GM12878 (cell line): ENCODE data around the gene DDR2. TPM values are rescaled to one million over a fixed set of nuclear protein-coding genes. Genes with fewer than 3 reads are reported as not detected.

Experiments
- ATF7 ChIP-seq: fragments of 450-650 bp; IDR thresholded peaks from 2 replicates; pipeline ENCODE4 v1.6.1; 2016; ENCODE audit warnings: low read depth, mild to moderate bottlenecking
- BHLHE40 ChIP-seq, 2 experiments: fragments of 450-650 bp in 1 of 2; IDR thresholded peaks; 2 replicates each; pipeline ENCODE4 v1.6.1; 2011 to 2017; ENCODE audit warnings: low read depth in 2 of 2, borderline replicate concordance in 1 of 2, improper control_type of control experiment in 1 of 2, low read length in 1 of 2, mild to moderate bottlenecking in 1 of 2
- KDM1A ChIP-seq: fragments of 200-600 bp; sonication (generic); IDR thresholded peaks from 2 replicates; pipeline ENCODE4 v1.6.1; 2016; ENCODE audit warnings: borderline replicate concordance
- PBX3 ChIP-seq: IDR thresholded peaks from 2 replicates; pipeline ENCODE4 v1.6.1; 2011; ENCODE audit warnings: mild to moderate bottlenecking, low read depth, low read length, moderate library complexity; ENCODE audit not compliant: insufficient replicate concordance
- SRF ChIP-seq, 2 experiments: IDR thresholded peaks; 2 replicates each; pipeline ENCODE4 v1.6.1; 2011; ENCODE audit warnings: low read depth in 2 of 2, low read length in 2 of 2, mild to moderate bottlenecking in 1 of 2, moderate library complexity in 1 of 2
- polyA plus RNA-seq, 11 experiments: library from polyadenylated mRNA; depleted of rRNA in 4 of 11; unstranded in 6 of 11; stranded (reverse) in 5 of 11; fragments of >200 nt; fragmentation: Nextera tagmentation in 4 of 11; fragmentation: Illumina TruSeq in 1 of 11; extraction: Ambion mirVana in 4 of 11; extraction: Trizol in 1 of 11; gene quantifications; 1 replicate in 1 of 11; 2 replicates in 10 of 11; pipeline versions ENCODE4 v1.2.1 to v1.2.3, GENCODE V29; 2011 to 2016; ENCODE audit warnings: inconsistent platforms in 2 of 11, missing spikeins in 2 of 11, low read depth in 1 of 11
- total RNA-seq, 4 experiments: library from RNA; depleted of rRNA in 3 of 4; stranded (reverse); fragments of >200 nt in 3 of 4; fragmentation: Illumina TruSeq in 1 of 4; extraction: Trizol in 1 of 4; gene quantifications; 2 replicates each; pipeline versions ENCODE4 v1.2.1 to v1.2.3, GENCODE V29; 2013 to 2021
- TF ChIP-seq, protein P1 (sequence below): IDR thresholded peaks from 2 replicates; pipeline ENCODE4 v1.6.1; 2012; ENCODE audit warnings: improper control_type of control experiment, low read depth, low read length; ENCODE audit not compliant: insufficient replicate concordance

Gene DDR2
- total and polyA plus RNA-seq, 10 of the 15 experiments (the other 5 are each of a cell fraction or from before 2014, with no cell fraction given), result 1.9 to 8.8 (median 5.5) TPM

DNA sequence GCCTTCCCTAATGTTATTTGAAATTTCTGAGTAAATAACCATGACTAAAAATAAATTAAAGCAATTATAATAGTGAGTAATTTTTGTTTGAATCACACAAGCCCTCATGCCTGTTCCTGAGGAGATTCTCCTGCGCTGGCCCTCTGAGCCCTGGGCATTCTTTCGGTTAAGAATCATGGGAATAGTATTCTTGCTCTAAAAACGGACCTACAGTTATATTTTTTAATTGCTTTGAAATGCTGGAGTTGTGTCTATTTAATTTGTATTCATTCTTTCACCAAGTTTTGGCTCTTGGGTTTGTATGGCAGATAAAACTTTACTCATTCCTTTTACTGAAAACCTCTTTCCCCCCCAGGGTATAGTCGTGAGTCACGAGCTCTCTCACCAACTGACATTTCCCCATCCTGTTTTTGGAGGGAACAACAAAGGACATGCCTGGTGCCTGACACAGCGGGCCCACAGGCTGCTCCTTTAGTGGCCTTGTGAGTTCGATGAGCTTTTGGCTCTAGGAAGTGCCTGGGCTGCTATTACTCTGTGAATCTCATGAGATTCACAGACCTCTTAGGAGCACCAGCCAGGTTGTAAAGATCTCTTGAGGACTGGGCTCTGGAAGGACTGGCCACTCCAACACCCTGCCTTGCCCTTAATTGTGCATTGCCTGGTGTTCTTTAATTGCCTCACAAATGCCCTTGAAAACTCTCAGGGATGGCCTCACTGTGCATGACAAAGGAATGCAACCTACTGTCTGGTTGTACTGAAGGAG, 58.6 kb downstream of the DDR2 start (continued):
- TF ChIP-seq, protein P1, sequence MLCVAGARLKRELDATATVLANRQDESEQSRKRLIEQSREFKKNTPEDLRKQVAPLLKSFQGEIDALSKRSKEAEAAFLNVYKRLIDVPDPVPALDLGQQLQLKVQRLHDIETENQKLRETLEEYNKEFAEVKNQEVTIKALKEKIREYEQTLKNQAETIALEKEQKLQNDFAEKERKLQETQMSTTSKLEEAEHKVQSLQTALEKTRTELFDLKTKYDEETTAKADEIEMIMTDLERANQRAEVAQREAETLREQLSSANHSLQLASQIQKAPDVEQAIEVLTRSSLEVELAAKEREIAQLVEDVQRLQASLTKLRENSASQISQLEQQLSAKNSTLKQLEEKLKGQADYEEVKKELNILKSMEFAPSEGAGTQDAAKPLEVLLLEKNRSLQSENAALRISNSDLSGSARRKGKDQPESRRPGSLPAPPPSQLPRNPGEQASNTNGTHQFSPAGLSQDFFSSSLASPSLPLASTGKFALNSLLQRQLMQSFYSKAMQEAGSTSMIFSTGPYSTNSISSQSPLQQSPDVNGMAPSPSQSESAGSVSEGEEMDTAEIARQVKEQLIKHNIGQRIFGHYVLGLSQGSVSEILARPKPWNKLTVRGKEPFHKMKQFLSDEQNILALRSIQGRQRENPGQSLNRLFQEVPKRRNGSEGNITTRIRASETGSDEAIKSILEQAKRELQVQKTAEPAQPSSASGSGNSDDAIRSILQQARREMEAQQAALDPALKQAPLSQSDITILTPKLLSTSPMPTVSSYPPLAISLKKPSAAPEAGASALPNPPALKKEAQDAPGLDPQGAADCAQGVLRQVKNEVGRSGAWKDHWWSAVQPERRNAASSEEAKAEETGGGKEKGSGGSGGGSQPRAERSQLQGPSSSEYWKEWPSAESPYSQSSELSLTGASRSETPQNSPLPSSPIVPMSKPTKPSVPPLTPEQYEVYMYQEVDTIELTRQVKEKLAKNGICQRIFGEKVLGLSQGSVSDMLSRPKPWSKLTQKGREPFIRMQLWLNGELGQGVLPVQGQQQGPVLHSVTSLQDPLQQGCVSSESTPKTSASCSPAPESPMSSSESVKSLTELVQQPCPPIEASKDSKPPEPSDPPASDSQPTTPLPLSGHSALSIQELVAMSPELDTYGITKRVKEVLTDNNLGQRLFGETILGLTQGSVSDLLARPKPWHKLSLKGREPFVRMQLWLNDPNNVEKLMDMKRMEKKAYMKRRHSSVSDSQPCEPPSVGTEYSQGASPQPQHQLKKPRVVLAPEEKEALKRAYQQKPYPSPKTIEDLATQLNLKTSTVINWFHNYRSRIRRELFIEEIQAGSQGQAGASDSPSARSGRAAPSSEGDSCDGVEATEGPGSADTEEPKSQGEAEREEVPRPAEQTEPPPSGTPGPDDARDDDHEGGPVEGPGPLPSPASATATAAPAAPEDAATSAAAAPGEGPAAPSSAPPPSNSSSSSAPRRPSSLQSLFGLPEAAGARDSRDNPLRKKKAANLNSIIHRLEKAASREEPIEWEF, result no peak
- TF ChIP-seq PBX3, result no peak
- no peak for TF ChIP-seq BHLHE40 (IDR thresholded peaks at IDR 0.05; ENCODE audit: borderline replicate concordance in 1 of 2, low read depth in 2 of 2, low read length in 1 of 2)
- TF ChIP-seq SRF (IDR thresholded peaks at IDR 0.05; ENCODE audit: low read depth in 2 of 2, low read length in 2 of 2), result no peak
- no peak for TF ChIP-seq ATF7
- TF ChIP-seq KDM1A, result no peak
